ENCODE results near the gene YWHAH.

The YWHAH gene

GRCh38 chr22:31923136-31923535 is 21.2 kb upstream of the YWHAH start:
- no peak for DNase-seq (ENCODE audit: low read depth in 2 of 2)

- DNase-seq (ENCODE audit: low read depth in 2 of 2) = no peak
Measured at GRCh38 chr22:31923747-31924146, 20.6 kb upstream of the YWHAH start.

GRCh38 chr22:31925056-31925455 is 19.3 kb upstream of the YWHAH start:
- DNase-seq (ENCODE audit: low read depth in 2 of 2) = no peak

- DNase-seq (ENCODE audit: low read depth in 2 of 2) = no peak
Measured at GRCh38 chr22:31926024-31926423, 18.3 kb upstream of the YWHAH start.

- DNase-seq (ENCODE audit: low read depth in 2 of 2) = no peak
Measured at GRCh38 chr22:31926969-31927368, 17.4 kb upstream of the YWHAH start.

GRCh38 chr22:31927562-31927961 is 16.8 kb upstream of the YWHAH start:
- no peak for DNase-seq (ENCODE audit: low read depth in 2 of 2)

GRCh38 chr22:31929167-31929930 is 15.0 kb upstream of the YWHAH start:
- DNase-seq (ENCODE audit: low read depth in 2 of 2) = no peak

- DNase-seq (ENCODE audit: low read depth in 2 of 2) = no peak
Measured at GRCh38 chr22:31932863-31933262, 11.5 kb upstream of the YWHAH start.

GRCh38 chr22:31933406-31933805 is 10.9 kb upstream of the YWHAH start:
- no peak for DNase-seq (ENCODE audit: low read depth in 2 of 2)

- no peak for DNase-seq (ENCODE audit: low read depth in 2 of 2)
Measured at GRCh38 chr22:31933816-31934482, 10.4 kb upstream of the YWHAH start.

GRCh38 chr22:31935961-31936635 is 8.2 kb upstream of the YWHAH start:
- no peak for DNase-seq (ENCODE audit: low read depth in 2 of 2)

GRCh38 chr22:31937341-31937740 is 7.0 kb upstream of the YWHAH start:
- no peak for DNase-seq (ENCODE audit: low read depth in 2 of 2)

- DNase-seq (ENCODE audit: low read depth in 2 of 2) = no peak
Measured at GRCh38 chr22:31938296-31938695, 6.0 kb upstream of the YWHAH start.

- DNase-seq (ENCODE audit: low read depth in 2 of 2) = no peak
Measured at GRCh38 chr22:31940506-31940905, 3.8 kb upstream of the YWHAH start.

- no peak for DNase-seq (ENCODE audit: low read depth in 2 of 2)
Measured at GRCh38 chr22:31942091-31942490, 2.2 kb upstream of the YWHAH start.

- no peak for DNase-seq (ENCODE audit: low read depth in 2 of 2)
Measured at GRCh38 chr22:31943206-31943977, 943 bp upstream of the YWHAH start.

GRCh38 chr22:31944700-31945442 is 536 bp downstream of the YWHAH start:
- DNase-seq (ENCODE audit: low read depth in 2 of 2) = peak in 1 of 2 donors; percentile 6

- DNase-seq (ENCODE audit: low read depth in 2 of 2) = no peak
Measured at GRCh38 chr22:31945443-31945855, 1.1 kb downstream of the YWHAH start.

- DNase-seq (ENCODE audit: low read depth in 2 of 2) = no peak
Measured at GRCh38 chr22:31945971-31946680, 1.8 kb downstream of the YWHAH start.

GRCh38 chr22:31947296-31947695 is 3.0 kb downstream of the YWHAH start:
- DNase-seq (ENCODE audit: low read depth in 2 of 2) = no peak

- no peak for DNase-seq (ENCODE audit: low read depth in 2 of 2)
Measured at GRCh38 chr22:31948002-31948401, 3.7 kb downstream of the YWHAH start.

Data from activated CD8-positive, alpha-beta memory T cell treated with anti-CD3 and anti-CD28 coated beads for 4 hours (primary cell).